Measurements from ENCODE around the gene ODR4. TPM values are rescaled to one million over a fixed set of nuclear protein-coding genes. Genes with fewer than 3 reads are reported as not detected.

ODR4 gene
- total RNA-seq, 1 experiment from 2014 or later: 7.9 TPM

GRCh38 chr1:186465946-186466345, 90.3 kb downstream of the ODR4 start:
- DNase-seq: no peak
- intact Hi-C loops (cut with micrococcal nuclease): no loop called here
- Histone ChIP-seq H3K4me3 (ENCODE audit: low read length) (no peak overlapping the region), H3K27me3 (ENCODE audit: low read length) (no peaks in the 10 kb centered on the region), H3K9ac (ENCODE audit: low read length) (no peak overlapping the region), H3K9me3 (ENCODE audit: low read length) (no peaks in the 10 kb centered on the region), H3K27ac (ENCODE audit: low read length) (no peak overlapping the region), H3K79me2 (ENCODE audit: low read length) (no peaks in the 10 kb centered on the region), H4K20me1 (ENCODE audit: low read length) (no peaks in the 10 kb centered on the region), H3F3A (ENCODE audit: low read length, unreplicated experiment) (no peaks in the 10 kb centered on the region), H2AFZ (ENCODE audit: low read length) (no peak overlapping the region), H3K9me2 (replicated peaks; ENCODE audit: low read length) (no peaks in the 10 kb centered on the region), H3K4me1 (ENCODE audit: insufficient read depth, low read length) (no peaks in the 10 kb centered on the region), H3K36me3 (ENCODE audit: low read depth, low read length) (no peaks in the 10 kb centered on the region), H3K4me2 (ENCODE audit: low read length) (no peak overlapping the region)
- ChIA-PET CTCF (no interaction called here), POLR2A (ENCODE audit: unreplicated experiment) (no interaction called here)
- no peak for TF ChIP-seq EZH2phosphoT487 (IDR thresholded peaks at IDR 0.05; ENCODE audit: borderline replicate concordance, low read length)
- TF ChIP-seq CTCF (conservative IDR thresholded peaks at IDR 0.05; ENCODE audit: low read depth, low read length): no peak
- TF ChIP-seq EZH2 (IDR thresholded peaks at IDR 0.05; ENCODE audit: low read length, unreplicated experiment): no peak
- no peak for ATAC-seq
- BruUV-seq (replicated peaks): no TSS peak

Other genes with a start within 250 kb of the ODR4 start
- not detected in 2 replicates for gene PRG4, start 79.6 kb upstream of the ODR4 start, total RNA-seq (2014; rRNA removed)
- gene TPR, start 585 bp upstream of the ODR4 start, total RNA-seq (2014; rRNA removed): 39.3 and 48.0 TPM in 2 replicates
- gene PDC, start 85.3 kb downstream of the ODR4 start, total RNA-seq (2014; rRNA removed): not detected in 2 replicates

Measured in PC-3 (cell line).